HEK293T (cell line): ENCODE data around the gene DYNC1I1.

Experiments used
- CTCF ChIA-PET: fragments of 350-600 bp; formaldehyde crosslinking; extraction: SDS; loops from one replicate; lab custom pipeline; 2021; ENCODE audit warnings: antibody characterized with exemption, inconsistent platforms; lab: Yijun Ruan, JAX
- POLR2A ChIA-PET: fragments of 350-600 bp; formaldehyde crosslinking; extraction: SDS; loops from one replicate; lab custom pipeline; 2020; ENCODE audit warnings: antibody characterized with exemption, inconsistent platforms; lab: Yijun Ruan, JAX
- DNase-seq: peaks from one replicate; pipeline ENCODE4 v3.0.0; 2012; ENCODE audit warnings: mixed read lengths; ENCODE audit errors: extremely low spot score
- ARNT ChIP-seq: fragments of 450-650 bp; IDR thresholded peaks from 2 replicates; pipeline ENCODE4 v1.6.1; 2017; ENCODE audit warnings: mild to moderate bottlenecking
- BHLHE40 ChIP-seq: fragments of 450-650 bp; IDR thresholded peaks from 2 replicates; pipeline ENCODE4 v1.6.1; 2016; ENCODE audit warnings: mild to moderate bottlenecking, moderate library complexity, borderline replicate concordance
- CTBP1 ChIP-seq: fragments of 450-650 bp; IDR thresholded peaks from 2 replicates; pipeline ENCODE4 v1.6.1; 2016; ENCODE audit warnings: borderline replicate concordance
- ELF4 ChIP-seq: fragments of 450-650 bp; IDR thresholded peaks from 2 replicates; pipeline ENCODE4 v1.6.1; 2017; ENCODE audit warnings: antibody characterized with exemption
- FOXA1 ChIP-seq: fragments of 450-650 bp; IDR thresholded peaks from 2 replicates; pipeline ENCODE4 v1.6.1; 2016; ENCODE audit warnings: mild to moderate bottlenecking
- FOXK2 ChIP-seq: fragments of 450-650 bp; IDR thresholded peaks from 2 replicates; pipeline ENCODE4 v1.6.1; 2016; ENCODE audit warnings: mild to moderate bottlenecking
- FOXM1 ChIP-seq: fragments of 450-650 bp; IDR thresholded peaks from 2 replicates; pipeline ENCODE4 v1.6.1; 2017; ENCODE audit warnings: mild to moderate bottlenecking, borderline replicate concordance
- HDGF ChIP-seq: fragments of 450-650 bp; IDR thresholded peaks from 2 replicates; pipeline ENCODE4 v1.6.1; 2017; ENCODE audit warnings: antibody characterized with exemption, borderline replicate concordance
- L3MBTL2 ChIP-seq: fragments of 450-650 bp; conservative IDR thresholded peaks from 2 replicates; pipeline ENCODE4 v1.6.1; 2016; ENCODE audit warnings: mild to moderate bottlenecking
- LEF1 ChIP-seq: fragments of 450-650 bp; IDR thresholded peaks from 2 replicates; pipeline ENCODE4 v1.6.1; 2017; ENCODE audit warnings: mild to moderate bottlenecking, borderline replicate concordance
- NFRKB ChIP-seq: fragments of 450-650 bp; IDR thresholded peaks from 2 replicates; pipeline ENCODE4 v1.6.1; 2016; ENCODE audit warnings: mild to moderate bottlenecking, moderate library complexity
- SP1 ChIP-seq: fragments of 450-650 bp; IDR thresholded peaks from 2 replicates; pipeline ENCODE4 v1.6.1; 2017
- SUZ12 ChIP-seq: fragments of 450-650 bp; IDR thresholded peaks from 2 replicates; pipeline ENCODE4 v1.6.1; 2016; ENCODE audit warnings: mild to moderate bottlenecking
- TARDBP ChIP-seq: fragments of 450-650 bp; IDR thresholded peaks from 2 replicates; pipeline ENCODE4 v1.6.1; 2016
- ZNF384 ChIP-seq: fragments of 450-650 bp; IDR thresholded peaks from 2 replicates; pipeline ENCODE4 v1.6.1; 2016
- TF ChIP-seq, protein P1 (sequence below): fragments of 450-650 bp; IDR thresholded peaks from 2 replicates; pipeline ENCODE4 v1.6.1; 2016

The DYNC1I1 gene

DNA sequence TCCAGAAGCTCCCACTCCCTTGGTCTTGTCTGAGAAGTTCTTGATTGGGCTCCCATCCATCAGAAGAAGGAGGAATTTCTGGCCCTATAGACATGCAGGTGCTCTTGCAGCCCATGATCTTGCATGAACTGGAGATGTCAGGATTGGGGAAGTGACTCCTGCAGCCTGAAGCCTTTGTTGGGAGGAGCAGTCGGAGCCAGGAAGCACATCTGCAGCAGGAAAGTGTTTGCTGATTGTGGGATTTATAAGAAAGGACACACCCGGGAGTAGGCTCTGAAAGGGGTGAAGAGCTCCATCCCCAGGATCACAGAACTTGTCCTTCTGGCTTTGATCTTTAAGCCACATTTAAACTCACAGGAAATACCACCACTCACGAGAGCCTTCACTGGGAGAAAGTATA is 185.2 kb downstream of the DYNC1I1 start:
- POLR2A ChIA-PET, result no interaction called here
- CTCF ChIA-PET, result no interaction called here
- DNase-seq, result no peak
- TF ChIP-seq, protein P1, sequence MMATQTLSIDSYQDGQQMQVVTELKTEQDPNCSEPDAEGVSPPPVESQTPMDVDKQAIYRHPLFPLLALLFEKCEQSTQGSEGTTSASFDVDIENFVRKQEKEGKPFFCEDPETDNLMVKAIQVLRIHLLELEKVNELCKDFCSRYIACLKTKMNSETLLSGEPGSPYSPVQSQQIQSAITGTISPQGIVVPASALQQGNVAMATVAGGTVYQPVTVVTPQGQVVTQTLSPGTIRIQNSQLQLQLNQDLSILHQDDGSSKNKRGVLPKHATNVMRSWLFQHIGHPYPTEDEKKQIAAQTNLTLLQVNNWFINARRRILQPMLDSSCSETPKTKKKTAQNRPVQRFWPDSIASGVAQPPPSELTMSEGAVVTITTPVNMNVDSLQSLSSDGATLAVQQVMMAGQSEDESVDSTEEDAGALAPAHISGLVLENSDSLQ, result no peak
- TF ChIP-seq SP1, result no peak

DNA sequence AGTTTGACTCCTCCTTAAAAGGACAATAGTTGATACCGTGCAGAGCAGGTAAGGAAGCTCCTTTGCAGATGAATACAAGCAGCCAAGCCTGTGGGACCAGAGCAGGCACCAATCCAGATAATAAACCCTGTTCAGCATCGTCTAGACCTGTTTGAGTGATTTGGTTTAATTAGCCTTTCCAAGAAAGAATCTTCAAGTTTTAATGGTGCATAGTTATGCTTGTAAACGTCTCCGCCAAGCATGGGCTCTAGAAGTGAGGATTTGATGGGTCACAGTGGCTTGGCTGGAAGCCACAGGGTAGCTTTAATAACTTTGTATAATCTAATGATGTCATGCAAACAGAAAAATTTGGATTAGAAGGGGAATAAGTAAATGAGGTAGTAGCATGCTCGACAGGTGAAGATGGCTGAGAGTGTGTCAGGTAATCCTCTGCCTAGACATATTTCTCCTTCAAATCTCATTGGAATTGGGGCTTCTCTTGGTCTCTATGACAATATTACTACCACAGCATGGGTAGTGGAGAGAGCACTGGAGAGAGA is 188.4 kb downstream of the DYNC1I1 start:
- POLR2A ChIA-PET, result no interaction called here
- TF ChIP-seq NFRKB, result no peak
- CTCF ChIA-PET, result interaction anchor here (1.0 kb wide), 1 partner anchor 11 kb away, joined by 3 read pairs; no protein-coding TSS in a partner anchor
- no peak for DNase-seq

DNA sequence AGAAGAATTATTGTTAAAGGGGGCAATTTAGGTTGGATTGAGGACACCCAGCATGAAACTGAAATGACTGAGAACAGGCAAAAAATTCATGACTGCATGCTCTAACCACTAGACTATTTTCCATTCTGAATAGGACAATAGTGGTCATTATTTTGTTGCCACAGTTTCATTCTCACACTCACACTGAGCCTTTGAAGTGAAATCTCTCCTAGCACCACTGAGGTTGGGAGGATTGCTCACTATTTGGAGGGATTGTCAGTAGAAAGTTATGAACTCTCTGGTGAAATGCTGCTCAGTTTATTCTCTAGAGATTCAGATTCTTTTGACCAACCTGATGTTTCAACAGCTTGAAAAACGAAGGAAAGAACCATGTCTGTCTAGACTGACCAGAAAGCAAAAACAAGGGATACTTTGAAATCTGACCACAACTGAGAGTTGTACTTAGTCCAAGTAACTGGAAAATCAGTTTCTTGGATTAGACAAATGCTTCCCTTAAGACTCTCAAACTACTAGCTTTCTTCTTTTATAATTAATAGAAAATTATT is 191.2 kb downstream of the DYNC1I1 start:
- CTCF ChIA-PET, result no interaction called here
- DNase-seq, result no peak
- POLR2A ChIA-PET, result no interaction called here
- no peak for TF ChIP-seq HDGF
- no peak for TF ChIP-seq ZNF384
- TF ChIP-seq ELF4, result no peak
- TF ChIP-seq SP1, result no peak
- no peak for TF ChIP-seq FOXK2
- TF ChIP-seq TARDBP, result no peak
- TF ChIP-seq ARNT, result no peak
- no peak for TF ChIP-seq CTBP1
- TF ChIP-seq LEF1, result no peak
- TF ChIP-seq, protein P1, result no peak
- TF ChIP-seq FOXA1, result no peak
- no peak for TF ChIP-seq NFRKB
- TF ChIP-seq SUZ12, result no peak
- TF ChIP-seq BHLHE40, result no peak
- no peak for TF ChIP-seq L3MBTL2
- TF ChIP-seq FOXM1, result no peak

DNA sequence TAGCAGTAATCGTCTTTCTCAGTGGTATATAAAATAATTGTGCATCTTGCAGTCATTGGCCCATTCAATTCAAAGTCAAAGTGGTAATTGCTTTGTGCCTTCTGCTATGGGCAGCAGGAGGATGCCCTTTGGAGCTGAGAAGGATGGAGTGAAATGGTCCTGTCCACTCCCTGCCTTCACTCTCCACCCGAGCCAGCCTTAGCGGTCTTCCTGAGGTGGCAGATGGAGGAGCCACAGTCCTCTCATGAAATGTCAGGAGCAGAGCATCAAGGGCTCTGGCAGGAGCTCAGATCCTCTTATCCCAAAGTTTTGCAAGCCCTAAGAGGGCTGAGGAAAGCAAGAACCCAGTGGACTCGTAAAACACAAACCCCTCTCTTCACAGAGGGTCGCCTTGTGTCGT is 199.4 kb downstream of the DYNC1I1 start:
- TF ChIP-seq L3MBTL2 (no peak), ELF4 (no peak), CTBP1 (no peak), FOXK2 (no peak), LEF1 (no peak), HDGF (no peak), NFRKB (no peak), FOXM1 (no peak), SUZ12 (no peak), TARDBP (no peak), FOXA1 (no peak), ARNT (no peak), ZNF384 (no peak)
- no peak for DNase-seq
- CTCF ChIA-PET, result interaction anchor here (0.7 kb wide), 1 partner anchor 11 kb away, joined by 3 read pairs; no protein-coding TSS in a partner anchor
- POLR2A ChIA-PET, result no interaction called here

DNA sequence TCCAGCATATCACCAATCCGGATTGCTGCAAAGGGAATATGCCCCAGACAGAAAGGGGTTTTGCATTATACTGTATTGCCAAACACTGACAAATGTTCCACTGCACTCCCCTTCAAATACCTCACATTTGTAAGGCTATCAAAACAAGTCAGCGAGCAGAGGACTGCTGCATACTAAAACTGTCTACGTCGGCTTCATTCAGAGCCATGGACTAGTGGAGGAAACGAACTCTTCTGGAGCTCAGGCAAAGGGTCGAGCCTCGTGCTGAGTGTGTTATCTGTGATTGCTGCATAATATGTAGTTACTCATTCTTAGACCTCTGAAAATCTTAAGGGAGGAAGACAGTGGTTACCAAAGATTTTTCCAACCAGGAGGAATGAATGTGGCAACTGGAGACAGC is 200.2 kb downstream of the DYNC1I1 start:
- POLR2A ChIA-PET, result no interaction called here
- no peak for DNase-seq
- CTCF ChIA-PET, result interaction anchor here (0.6 to 0.7 kb wide), 2 partner anchors 11 to 1510 kb away, joined by 3 read pairs; no protein-coding TSS in a partner anchor
- TF ChIP-seq L3MBTL2 (no peak), ELF4 (no peak), TARDBP (no peak), BHLHE40 (no peak), FOXA1 (no peak), SUZ12 (no peak)

DNA sequence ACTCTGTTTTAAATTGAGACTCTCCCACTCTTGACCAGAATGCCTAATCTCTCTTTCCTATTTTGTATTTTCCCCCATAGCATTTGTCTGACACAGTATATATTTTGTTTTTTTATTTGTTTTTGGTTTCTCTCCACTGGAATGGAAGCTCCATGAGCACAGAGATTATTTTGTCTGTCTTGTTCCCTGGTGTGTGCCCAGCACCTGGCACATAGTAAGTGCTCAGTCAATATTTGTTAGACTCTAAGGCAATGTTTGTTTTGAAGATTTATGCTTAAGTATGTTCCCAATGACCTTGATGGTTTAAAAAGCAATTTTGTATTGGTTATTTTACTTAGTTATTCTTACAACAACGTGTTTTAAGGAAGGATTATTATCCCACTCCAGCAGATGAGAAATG is 201.8 kb downstream of the DYNC1I1 start:
- ChIA-PET POLR2A (no interaction called here), CTCF (no interaction called here)
- no peak for DNase-seq
- no peak for TF ChIP-seq FOXM1
- no peak for TF ChIP-seq ARNT
- TF ChIP-seq ZNF384, result no peak
- no peak for TF ChIP-seq SP1
- TF ChIP-seq NFRKB, result no peak
- TF ChIP-seq SUZ12, result no peak
- TF ChIP-seq FOXK2, result no peak

DNA sequence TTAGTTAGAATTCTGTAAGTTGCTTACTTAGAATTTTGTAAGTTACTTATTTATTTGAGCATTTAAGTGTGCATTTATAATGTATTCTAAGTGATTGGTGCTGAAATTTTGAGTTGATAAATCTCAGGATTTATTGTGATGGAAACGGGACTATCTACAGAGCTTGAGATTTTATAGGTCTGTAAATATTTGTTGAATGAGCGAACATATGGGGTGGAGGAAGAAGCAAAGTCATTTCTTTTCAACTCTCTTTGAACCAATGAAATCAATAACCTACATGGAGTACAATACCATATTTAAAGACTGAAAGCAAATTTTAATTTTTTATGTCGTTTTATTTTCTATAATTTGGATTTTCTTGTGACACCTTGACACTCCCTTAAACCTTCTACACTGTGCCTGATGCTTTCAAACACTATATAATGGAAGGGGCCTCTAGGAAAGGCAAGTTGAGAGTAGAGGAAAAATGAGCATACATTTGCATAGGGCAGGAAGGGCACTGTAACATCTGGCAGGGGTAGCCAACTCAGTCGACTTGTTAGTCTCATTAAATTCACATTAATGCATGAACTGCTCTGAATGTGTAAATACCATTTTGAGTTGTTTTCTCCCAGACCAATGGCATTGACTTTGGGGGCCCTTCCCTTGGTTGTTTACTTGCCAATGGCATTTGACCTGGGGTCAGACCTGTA is 204.2 kb downstream of the DYNC1I1 start:
- ChIA-PET POLR2A (no interaction called here), CTCF (no interaction called here)
- TF ChIP-seq FOXM1 (no peak), ELF4 (no peak), FOXA1 (no peak), TARDBP (no peak), CTBP1 (no peak), ZNF384 (no peak), NFRKB (no peak)
- TF ChIP-seq, protein P1, result no peak
- DNase-seq, result no peak
